RCC 7860 (cell line): ENCODE data around the gene CD34.

Experiments
- DNase-seq: peaks from one replicate; pipeline ENCODE4 v3.0.0-alpha.2; 2015; ENCODE audit warnings: low spot score
- FAIRE-seq: peaks from 2 replicates; lab custom pipeline; 2012; peaks lifted over from hg19 to GRCh38; lab: Jason Lieb, UNC

The CD34 gene

DNA sequence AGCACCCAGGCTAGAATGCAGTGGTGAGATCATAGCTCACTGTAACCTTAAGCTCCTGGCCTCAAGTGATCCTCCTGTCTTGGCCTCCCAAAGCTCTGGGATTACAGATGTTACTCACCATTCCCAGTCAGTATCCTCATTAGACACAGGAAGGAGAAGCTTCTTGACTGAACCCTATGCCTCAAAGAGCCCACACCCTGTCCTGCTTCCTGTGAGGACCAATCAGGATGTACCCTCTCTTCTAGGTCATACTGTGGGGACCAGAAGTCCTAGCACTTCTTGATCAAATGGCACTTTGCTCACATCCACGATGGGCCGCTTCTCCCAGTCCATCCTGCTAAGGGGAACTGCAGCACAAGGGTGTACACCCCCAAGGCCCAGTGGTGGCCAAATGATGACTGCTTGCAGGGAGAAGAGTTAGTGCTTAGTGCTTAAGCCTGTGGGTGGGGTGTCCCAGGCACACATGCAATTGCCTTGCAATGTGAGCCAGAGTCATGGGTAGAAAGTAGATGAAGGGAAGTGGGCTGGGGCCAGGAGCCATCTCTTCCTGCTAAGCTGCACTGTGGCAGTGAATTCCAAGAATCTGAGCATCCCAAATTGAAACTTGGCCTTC, 9.8 kb downstream of the CD34 start:
- DNase-seq (no peak), FAIRE-seq (no peak)

DNA sequence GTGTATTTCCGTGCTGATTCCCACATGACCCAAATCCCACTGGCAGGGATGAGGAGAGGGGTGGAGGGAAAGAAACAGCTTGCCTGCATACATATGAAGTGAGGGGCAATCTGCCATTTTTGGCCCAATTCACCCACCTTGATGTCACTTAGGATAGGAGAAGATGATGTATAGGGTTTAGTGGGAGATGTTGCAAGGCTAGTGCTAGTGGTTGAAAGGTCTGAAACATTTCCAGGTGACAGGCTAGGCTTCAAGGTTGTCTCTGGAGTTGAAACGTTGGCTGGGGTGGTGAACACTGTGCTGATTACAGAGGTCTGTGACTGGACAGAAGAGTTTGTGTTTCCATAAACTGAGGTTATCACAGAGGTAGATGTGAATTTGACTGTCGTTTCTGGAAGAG, 12.1 kb downstream of the CD34 start:
- no peak for FAIRE-seq
- no peak for DNase-seq

DNA sequence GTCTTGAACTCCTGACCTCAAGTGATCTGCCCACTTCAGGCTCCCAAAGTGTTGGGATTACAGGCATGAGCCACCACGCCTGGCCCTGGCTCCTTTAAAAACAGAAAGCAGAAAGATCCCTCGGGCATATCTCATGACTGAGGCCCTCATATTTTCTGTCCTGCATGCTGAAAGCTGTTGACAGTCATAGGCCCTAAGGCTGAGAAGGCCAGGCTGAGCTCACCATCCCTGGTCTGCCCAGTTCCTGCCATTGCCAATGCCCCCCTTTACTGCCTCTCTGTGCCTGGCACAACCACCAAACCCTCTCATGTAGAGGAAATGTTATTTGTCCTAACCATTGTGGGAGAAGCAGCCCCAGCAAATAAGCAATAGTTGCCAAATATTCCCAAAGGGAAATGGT, 12.7 kb downstream of the CD34 start:
- no peak for FAIRE-seq

DNA sequence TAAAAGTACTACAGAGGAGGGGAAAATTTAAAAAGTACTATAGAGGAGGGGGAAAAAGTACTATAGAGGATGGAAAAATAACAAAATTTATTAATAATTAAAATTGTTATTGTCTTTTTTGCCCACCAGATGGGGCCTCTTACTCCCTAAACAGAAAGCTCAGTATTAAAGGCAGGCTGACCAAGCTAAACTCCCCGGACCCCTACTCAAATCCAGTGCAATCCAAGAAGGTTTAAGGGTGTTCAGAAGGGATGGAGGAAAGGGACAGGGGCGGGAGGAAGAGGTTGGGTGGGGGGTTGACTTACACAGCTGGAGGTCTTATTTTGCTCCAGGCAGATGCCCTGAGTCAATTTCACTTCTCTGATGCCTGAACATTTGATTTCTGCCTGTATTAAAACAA, 13.7 kb downstream of the CD34 start:
- DNase-seq (no peak), FAIRE-seq (no peak)

More for the DNA sequence above, 12.7 kb downstream of the CD34 start:
- no peak for DNase-seq

DNA sequence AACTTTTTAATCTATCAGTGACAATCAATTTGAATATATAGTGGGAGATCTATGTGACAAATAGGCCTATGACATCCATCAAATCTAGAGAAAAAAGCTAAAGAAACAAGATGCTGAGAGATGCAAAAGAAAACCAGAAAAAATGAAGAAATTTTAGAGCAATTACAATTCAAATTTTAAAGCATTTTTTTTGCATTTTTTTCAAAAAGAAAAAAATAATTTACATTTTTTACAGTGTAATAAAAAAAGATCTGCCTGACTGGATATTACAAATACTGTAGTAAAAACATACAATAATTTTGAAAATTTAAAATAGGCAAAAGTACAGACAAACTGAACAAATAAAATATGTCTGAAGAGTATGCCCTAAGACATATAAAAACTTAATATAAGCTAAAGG, 14.4 kb downstream of the CD34 start:
- FAIRE-seq (no peak), DNase-seq (no peak)

DNA sequence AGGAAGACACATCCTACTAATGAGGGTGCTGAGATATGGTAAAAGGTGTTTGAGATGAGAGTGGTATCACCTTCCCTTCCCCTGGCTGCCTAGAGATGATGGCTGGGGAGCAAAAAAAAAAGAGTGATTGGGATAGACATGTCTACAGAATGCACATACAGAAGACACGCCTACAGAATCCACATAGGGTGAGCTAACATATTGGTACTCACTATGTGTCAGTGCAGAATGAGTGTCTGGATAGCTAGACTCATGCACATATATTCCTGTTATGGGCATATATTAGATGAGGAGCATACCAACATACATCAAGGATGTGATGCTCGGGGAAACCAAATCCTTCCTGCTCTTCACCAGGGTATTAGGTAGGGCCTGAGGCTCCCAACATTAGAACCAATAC, 16.2 kb downstream of the CD34 start:
- DNase-seq (no peak), FAIRE-seq (no peak)

DNA sequence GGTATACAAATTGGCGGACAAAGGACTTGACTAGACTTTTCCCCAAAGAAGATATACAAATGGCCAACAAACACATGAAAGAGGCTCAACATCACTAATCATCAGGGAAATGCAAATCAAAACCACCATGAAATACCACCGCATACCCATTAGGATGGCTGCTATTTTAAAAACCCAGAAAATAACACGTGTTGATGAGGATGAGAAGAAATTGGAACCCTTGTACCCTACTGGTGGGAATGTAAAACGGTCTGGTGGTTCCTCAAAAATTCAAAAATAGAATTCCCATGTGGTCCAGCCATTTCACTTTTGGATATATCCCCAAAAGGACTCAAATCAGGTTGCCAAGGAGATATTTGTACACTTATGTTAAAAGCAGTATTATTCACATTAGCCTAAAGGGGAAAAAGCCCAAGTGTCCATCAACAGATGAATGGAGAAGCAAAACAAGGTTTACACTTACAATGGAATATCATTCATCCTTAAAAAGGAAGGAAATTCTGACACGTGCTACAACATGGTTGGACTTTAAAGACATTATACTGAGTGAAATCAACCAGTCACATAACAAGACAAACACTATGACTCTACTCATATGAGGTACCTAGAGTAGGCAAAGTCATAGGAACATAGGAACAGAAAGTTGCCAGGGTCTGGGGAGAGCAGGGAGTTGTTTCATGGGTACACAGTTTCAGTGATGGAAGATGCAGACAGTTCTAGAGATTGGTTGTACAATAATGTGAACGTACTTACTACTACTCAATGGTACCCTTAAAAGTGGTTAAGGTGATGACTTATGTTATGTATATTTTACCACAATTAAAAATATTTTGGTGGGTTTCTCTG, 17.0 kb downstream of the CD34 start:
- no peak for DNase-seq
- FAIRE-seq, result no peak

DNA sequence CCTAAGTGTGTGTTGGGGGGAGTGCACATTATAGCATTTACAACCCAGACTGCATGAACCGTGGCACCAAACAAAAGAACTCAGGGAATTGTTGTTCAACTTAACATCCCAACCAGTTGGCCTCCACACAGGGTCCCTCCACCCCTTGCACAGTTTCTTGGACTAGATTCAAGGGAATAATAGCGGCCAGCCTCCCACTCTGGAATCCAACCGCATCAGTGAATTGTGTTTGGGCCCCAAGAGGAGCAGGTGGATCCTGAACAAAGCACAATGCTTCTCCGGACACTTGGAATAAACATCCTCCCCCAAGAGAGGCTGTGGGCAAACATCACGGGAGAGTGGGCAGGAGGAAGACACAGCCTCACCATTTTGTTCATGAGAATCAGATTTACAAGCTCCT, 18.2 kb downstream of the CD34 start:
- DNase-seq (no peak), FAIRE-seq (no peak)

DNA sequence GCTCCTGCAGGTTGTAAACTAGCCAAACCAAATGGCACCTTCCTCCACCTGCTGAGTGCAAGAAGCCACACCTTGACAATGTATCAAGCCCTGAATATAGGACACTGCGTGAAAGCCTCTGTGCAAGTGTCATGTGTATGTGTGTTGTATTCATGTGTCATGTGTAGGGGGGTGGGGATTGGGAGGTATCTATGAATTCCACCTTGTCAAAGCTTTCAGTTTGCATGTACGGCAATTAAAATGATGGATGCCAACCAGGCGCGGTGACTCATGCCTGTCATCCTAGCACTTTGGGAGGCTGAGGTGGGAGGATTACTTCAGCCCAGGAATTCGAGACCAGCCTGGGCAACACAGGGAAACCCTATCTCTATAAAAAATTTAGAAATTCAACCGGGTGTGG, 19.8 kb downstream of the CD34 start:
- no peak for FAIRE-seq
- no peak for DNase-seq

DNA sequence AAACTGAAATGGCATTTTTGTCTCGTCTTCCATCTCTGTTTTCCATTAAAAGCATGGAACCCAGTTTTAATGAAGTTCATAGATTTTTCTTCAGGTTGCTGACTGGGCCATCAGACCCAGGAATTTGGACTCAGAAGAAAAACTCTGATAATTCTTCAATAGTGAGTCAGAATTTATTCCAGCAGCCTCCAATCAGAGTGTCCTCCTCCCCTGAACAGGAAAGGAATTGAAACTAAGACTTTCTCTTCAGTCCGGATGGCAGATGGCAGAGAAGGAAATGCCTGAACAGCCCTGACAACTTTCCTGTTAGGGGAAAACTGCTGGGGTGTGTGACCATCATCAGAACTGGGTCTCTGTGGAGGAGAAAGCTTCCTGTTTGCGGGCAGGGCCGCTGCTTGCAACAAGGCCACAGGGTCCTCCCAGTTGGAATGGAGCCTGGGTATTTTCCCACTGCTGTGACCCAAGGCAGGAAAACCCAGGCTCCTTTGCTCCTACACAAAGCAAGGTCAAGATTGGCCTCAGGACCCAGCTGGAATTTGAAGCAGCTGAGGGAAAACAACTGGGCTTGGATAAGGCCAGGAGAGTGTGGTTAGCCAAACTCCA, 20.7 kb downstream of the CD34 start:
- peak; percentile 44 for FAIRE-seq

DNA sequence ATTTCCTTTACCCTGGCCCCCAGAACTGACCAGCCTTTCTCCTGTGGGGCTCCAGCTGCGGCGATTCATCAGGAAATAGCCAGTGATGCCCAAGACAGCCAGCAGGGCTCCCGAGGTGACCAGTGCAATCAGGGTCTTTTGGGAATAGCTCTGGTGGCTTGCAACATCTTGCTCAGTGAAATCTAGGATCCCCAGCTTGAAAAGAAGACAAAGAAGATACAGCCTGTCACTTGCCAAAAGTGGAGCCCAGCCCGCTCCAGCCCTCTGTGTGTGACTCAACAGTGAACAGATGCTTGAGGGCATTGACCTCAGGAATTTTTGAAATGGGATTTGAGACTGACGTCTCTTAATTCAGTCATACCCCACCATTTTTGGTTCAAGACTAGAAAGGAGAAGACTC, 22.3 kb downstream of the CD34 start:
- FAIRE-seq (no peak), DNase-seq (no peak)

More for the DNA sequence above, 20.7 kb downstream of the CD34 start:
- DNase-seq, result peak; percentile 46

DNA sequence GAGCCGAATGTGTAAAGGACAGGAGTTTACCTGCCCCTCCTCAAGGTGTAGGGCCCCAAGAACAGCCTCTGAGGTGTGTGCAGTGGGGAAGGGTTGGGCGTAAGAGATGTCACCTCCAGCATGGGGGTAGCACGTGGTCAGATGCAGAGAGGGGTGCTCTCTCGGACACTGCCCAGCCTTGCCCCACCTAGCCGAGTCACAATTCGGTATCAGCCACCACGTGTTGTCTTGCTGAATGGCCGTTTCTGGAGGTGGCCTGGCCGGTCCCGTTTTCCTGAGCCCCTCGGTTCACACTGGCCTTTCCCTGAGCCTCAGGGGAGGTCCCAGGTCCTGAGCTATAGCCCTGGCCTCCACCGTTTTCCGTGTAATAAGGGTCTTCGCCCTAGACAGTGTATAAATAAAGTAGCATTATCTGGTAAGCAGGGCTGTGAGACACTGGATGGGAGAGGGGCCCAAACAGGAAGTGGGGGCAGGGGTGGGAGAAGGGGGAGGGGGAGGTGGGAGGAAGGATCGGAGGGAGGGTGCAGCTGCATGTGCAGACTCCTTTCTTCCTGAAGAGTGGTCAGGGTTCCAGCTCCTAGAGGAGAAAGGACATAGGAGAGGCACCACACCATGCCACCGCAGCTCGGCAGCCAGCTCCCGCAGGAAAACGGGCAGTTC, 23.3 kb downstream of the CD34 start:
- DNase-seq, result no peak
- FAIRE-seq, result no peak

DNA sequence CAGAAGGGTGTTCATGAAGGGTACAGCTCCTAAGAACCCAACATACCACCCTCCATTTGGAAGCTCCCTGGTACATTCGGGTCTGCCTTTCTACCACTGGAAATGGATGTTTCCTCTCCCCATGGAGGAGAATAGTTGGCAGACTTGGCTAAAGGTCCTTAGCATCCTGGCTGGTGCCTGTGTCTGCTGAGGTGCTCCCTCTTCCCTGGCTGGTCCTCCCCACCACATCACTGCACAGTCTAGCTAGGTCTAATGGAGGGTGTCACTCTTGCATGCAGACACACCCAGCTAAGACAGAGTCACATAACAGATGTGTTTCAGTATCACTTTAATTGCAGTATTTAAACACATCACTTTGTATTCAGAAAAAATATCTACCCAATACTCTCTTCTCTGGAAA, 24.7 kb downstream of the CD34 start:
- DNase-seq (no peak), FAIRE-seq (no peak)

DNA sequence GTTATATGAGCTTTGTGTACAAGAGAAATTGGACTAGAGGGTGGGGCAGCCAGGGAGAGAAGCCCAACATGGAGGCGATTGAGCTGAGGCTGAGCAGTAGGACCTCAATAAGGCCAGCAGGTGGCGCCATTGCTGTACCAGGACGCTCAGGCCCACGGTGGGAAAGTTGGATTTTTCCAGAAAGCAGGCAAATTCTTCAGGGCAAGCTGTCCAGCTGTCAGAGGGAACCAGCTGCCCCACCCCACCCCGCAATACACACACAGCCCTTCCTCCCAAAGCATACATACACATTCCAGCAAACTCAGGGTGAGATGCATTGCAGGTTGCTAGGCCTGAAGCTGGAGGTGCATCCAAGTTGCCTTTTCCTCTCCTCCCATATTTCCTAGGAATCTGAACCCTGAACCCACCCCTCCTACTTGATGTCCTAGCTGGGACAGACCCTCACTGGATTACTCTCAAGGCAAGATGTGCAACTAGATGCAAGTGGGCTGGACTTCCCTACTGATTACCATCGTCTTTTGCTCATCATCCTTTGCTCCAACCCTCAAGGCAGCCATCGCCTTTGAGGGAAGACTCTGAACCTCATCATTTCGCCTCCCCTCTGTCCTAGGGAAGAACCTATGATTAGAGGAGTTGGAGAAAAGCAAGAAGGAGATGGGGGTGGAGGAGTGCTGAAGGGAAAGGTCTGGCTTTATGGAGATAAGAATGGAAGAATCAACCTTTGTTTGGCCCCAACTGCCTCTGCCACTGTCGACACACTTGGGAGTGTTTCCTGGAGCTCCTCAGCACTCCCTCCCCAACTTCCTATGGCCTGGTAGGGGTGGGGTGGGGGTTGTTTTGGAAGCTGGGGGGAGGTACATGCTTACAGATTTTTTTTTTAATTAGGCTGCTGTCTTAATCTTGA, 25.5 kb downstream of the CD34 start:
- DNase-seq (peak; percentile 60), FAIRE-seq (no peak)

DNA sequence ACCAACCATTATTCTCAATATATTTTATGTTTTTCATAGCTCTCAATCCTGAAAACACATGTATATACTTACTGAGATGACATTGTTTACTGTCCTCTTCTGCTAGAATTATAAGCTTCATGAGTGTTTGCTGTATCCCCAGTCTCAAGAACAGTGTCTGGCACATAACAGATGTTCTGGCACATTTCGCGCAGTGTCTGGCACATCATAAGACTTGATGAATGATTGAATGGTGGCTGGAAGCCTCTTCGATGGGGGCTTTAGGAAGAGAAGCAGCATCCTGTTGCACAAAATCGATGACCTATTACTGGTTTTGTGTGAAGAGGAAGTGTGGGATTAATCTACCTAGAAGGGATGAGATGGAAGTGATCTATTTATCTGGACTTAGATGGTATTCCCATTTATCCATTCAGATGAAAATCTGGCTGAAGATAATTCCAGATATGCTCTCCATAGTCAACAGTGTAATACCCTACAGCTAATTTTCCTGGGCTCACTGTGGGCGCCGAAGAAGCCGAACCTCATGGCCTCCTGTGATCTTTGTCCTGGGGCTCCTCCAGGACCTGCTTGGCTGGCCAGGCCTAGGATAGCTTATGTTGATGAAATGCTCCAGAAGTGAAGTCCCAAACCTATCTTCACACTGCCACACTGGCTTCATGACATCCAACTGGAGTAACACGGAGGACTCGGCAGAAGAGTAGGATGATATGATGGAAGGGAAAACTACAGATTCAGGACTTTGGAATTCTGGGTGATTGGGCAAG, 26.5 kb downstream of the CD34 start:
- FAIRE-seq, result no peak

DNA sequence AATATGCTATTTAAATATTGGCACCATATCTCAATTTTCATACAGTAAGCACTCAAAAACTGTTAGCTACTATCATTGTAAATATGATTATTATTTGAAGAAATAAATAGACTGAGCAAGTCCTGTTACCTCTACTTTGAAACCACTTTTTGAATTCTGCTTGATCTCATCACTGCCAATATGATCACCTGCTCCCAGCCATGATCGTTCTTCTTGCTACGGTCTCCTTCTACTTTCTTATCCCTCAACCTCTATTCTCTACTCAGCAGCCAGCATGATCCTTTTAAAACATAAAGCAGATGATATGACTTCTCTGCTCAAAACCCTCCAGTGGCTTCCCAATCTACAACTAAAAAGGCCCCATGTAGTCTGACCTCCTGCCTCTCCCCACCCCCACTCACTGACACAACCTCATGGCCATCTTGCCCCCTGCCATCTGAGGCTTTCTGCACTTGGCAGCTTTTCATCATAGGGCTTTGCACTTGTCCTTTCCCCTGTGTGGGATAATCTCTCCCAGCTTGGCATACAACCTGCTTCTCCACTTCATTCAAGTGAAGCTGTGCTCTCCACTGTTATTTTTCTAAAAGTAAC, 27.2 kb downstream of the CD34 start:
- DNase-seq, result no peak
- FAIRE-seq, result no peak

More for the DNA sequence above, 26.5 kb downstream of the CD34 start:
- no peak for DNase-seq

DNA sequence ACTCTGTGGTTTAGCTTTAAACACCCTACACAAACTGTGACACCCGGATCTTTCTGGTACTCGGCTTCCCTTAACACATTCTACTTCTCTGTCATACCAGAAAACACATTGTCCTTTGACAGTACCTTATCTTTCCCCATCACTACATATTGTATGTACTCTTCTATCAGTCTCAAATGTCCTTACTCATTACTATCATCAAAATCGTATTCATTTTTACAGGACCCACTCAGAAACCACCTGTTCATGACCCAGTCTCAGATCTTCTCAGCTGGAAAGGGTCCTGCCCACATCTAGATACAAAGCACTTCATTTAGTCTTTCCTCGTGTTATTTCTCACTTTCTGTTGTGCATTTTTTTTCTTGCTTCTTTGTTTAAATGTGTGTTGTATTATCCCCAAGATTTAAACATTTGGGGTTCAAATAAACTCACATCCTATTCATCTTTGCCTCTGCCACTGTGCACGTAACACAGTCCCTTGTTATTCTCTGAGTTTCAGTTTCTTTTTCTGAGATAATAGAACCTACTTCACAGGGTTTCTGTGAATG, 27.7 kb downstream of the CD34 start:
- DNase-seq (no peak), FAIRE-seq (no peak)

DNA sequence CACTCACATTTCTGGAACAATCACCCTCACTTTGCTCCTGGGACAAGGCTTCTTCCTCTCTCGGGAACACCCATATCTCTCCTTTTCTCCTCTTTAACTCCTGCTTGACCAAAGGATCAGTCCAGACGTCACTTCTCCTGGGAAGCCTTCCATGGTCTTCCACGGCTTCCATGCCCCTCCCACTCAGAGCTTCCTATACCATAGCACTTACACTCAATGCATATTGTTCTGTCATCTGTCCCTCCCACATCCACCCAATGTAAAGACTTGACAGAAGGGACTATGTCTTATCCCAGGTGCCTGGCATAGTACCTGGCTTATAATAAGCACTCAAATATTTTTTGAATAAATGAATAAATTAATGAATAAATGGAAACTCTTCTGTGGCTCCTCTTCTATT, 28.2 kb downstream of the CD34 start:
- no peak for DNase-seq
- FAIRE-seq, result no peak

DNA sequence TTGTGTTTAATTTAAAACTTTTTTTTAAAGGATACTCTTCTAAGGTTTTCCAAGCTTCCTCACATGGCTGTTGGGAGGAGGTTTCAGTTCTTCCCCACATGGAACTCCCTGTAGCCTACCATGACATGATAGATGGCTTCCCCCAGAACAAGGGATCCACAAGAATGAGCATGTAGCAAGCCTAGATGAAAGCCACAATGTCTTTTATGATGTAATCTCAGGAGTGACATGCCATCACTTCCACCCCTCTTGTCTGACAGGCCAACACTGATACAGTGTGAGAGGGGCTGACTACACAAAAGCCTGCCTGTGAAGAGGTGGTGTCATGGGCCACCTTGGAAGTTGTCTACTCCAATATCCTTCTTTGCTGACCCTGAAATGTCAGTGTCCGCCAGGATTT, 32.0 kb downstream of the CD34 start:
- FAIRE-seq, result no peak
- DNase-seq, result no peak
